SK-N-MC (cell line): ENCODE results near the gene WDR64.

Experiments used
- EZH2 ChIP-seq: fragments of 200-600 bp; sonication (generic); IDR thresholded peaks from one replicate; pipeline ENCODE4 v1.6.1; 2017; ENCODE audit warnings: antibody characterized with exemption
- FOXP2 ChIP-seq: optimal IDR thresholded peaks from 2 replicates; pipeline ENCODE3; 2011; ENCODE audit warnings: mild to moderate bottlenecking, moderate library complexity; ENCODE audit not compliant: insufficient read depth; ENCODE audit errors: extremely low read length, control extremely low read depth
- POLR2AphosphoS5 ChIP-seq: IDR thresholded peaks from 2 replicates; pipeline ENCODE4 v1.6.1; 2012; ENCODE audit warnings: mild to moderate bottlenecking, low read depth, low read length, borderline replicate concordance

GRCh38 chr1:241606544-241606943 is 45.5 kb upstream of the WDR64 start:
- TF ChIP-seq EZH2: no peak
- no peak for TF ChIP-seq POLR2AphosphoS5
- no peak for TF ChIP-seq FOXP2
